ENCODE results near the gene OTUB1.
"Not testable (repeated sequence)": the region's sequence is repeated elsewhere in the genome, so short reads cannot be mapped to it uniquely, and the experiment has no call there.

Gene OTUB1
- total RNA-seq = 47.9 to 62.3 (median 52.8) reads per million in 4 donors

- DNase-seq = peak; percentile 77 to 91 (median 81)
Measured at GRCh38 chr11:63986156-63986931, at the start of gene OTUB1. TSS of gene OTUB1 (plus strand) at chr11:63986438. CDS start at chr11:63986457, 19 bp downstream.

- DNase-seq = no peak
Measured at GRCh38 chr11:63937713-63938478, 48.3 kb upstream of the OTUB1 start.

- peak; percentile 83 to 98 (median 91) for DNase-seq
Measured at GRCh38 chr11:63938479-63939396, 47.5 kb upstream of the OTUB1 start, which contains the start of gene NAA40. TSS of gene NAA40 (plus strand) at chr11:63939002. CDS start at chr11:63939097, 95 bp downstream.

GRCh38 chr11:63939397-63939891 lies 46.8 kb upstream of the OTUB1 start:
- no peak for DNase-seq

GRCh38 chr11:63940786-63941185 lies 45.5 kb upstream of the OTUB1 start:
- DNase-seq = no peak

GRCh38 chr11:63941901-63942300 lies 44.3 kb upstream of the OTUB1 start:
- DNase-seq = no peak

GRCh38 chr11:63942803-63943202 lies 43.4 kb upstream of the OTUB1 start:
- DNase-seq = no peak

- DNase-seq = no peak
Measured at GRCh38 chr11:63944987-63945386, 41.3 kb upstream of the OTUB1 start.

- DNase-seq = peak in 3 of 5 donors; percentile 15 to 45 (median 45)
Measured at GRCh38 chr11:63945477-63946163, 40.6 kb upstream of the OTUB1 start.

GRCh38 chr11:63951779-63952536 lies 34.3 kb upstream of the OTUB1 start:
- DNase-seq = peak in 1 of 5 donors; percentile 55

GRCh38 chr11:63952570-63952969 lies 33.7 kb upstream of the OTUB1 start:
- DNase-seq = no peak

- no peak for DNase-seq
Measured at GRCh38 chr11:63958008-63958407, 28.2 kb upstream of the OTUB1 start.

GRCh38 chr11:63961608-63962412 lies 24.4 kb upstream of the OTUB1 start:
- DNase-seq = peak in 1 of 5 donors; percentile 59

GRCh38 chr11:63963895-63964294 lies 22.3 kb upstream of the OTUB1 start:
- DNase-seq = not testable (repeated sequence)

- DNase-seq = no peak
Measured at GRCh38 chr11:63966444-63966843, 19.8 kb upstream of the OTUB1 start.

GRCh38 chr11:63969461-63969860 lies 16.8 kb upstream of the OTUB1 start:
- no peak for DNase-seq

- no peak for DNase-seq
Measured at GRCh38 chr11:63970902-63971301, 15.3 kb upstream of the OTUB1 start.

GRCh38 chr11:63973912-63974258 lies 12.4 kb upstream of the OTUB1 start:
- DNase-seq = not testable (repeated sequence)

- DNase-seq = peak; percentile 88 to 99 (median 95)
Measured at GRCh38 chr11:63974259-63975143, 11.7 kb upstream of the OTUB1 start, which contains the start of gene COX8A. TSS of gene COX8A (plus strand) at chr11:63974620. CDS start at chr11:63974681, 61 bp downstream.
